H1 (cell line): Measurements from ENCODE around the gene PRR16. TPM values are rescaled to one million over a fixed set of nuclear protein-coding genes. Genes with fewer than 3 reads are reported as not detected.

Experiments
- CTCF ChIA-PET: fragments of 300-600 bp; sonication (Branson Sonifier 250); formaldehyde crosslinking; loops from one replicate; lab custom pipeline; 2021; ENCODE audit not compliant: partially characterized antibody; lab: Charles Lee
- POLR2A ChIA-PET: fragments of 300-600 bp; sonication (Branson Sonifier 250); formaldehyde crosslinking; loops from one replicate; lab custom pipeline; 2021; ENCODE audit warnings: inconsistent platforms; ENCODE audit not compliant: partially characterized antibody; lab: Charles Lee
- DNase-seq, 2 experiments: peaks; one replicate each; pipeline versions ENCODE4 v3.0.0 to v3.0.0-alpha.2; 2010 to 2022; ENCODE audit warnings: low spot score in 2 of 2, low read depth in 1 of 2, mixed read lengths in 1 of 2
- FAIRE-seq: peaks from 2 replicates; lab custom pipeline; 2011; peaks lifted over from hg19 to GRCh38; lab: Jason Lieb, UNC
- H2AFZ ChIP-seq: 2 replicates; pipeline ENCODE4 v1.8.1; 2012; ENCODE audit warnings: low read length, inconsistent platforms
- H2AK5ac ChIP-seq: 2 replicates; pipeline ENCODE4 v1.6.1; 2013; ENCODE audit warnings: low read depth, low read length
- H2BK120ac ChIP-seq: replicated peaks from 2 replicates; pipeline ENCODE3; 2013; ENCODE audit warnings: low read depth, low read length, inconsistent platforms
- H2BK12ac ChIP-seq: 2 replicates; pipeline ENCODE4 v1.6.1; 2013; ENCODE audit warnings: low read depth, low read length
- H2BK15ac ChIP-seq: 2 replicates; pipeline ENCODE4 v1.6.1; 2013; ENCODE audit warnings: low read length
- H2BK20ac ChIP-seq: 2 replicates; pipeline ENCODE4 v1.6.1; 2013; ENCODE audit warnings: low read length
- H2BK5ac ChIP-seq: 2 replicates; pipeline ENCODE4 v1.6.1; 2013; ENCODE audit warnings: low read depth, low read length
- H3K14ac ChIP-seq: 2 replicates; pipeline ENCODE4 v1.6.1; 2013; ENCODE audit warnings: inconsistent platforms; ENCODE audit not compliant: insufficient read length
- H3K18ac ChIP-seq: 2 replicates; pipeline ENCODE4 v1.6.1; 2013; ENCODE audit warnings: low read length; ENCODE audit errors: extremely low read depth
- H3K23ac ChIP-seq: 2 replicates; pipeline ENCODE4 v1.6.1; 2013; ENCODE audit warnings: inconsistent platforms; ENCODE audit not compliant: insufficient read length
- H3K23me2 ChIP-seq: 2 replicates; pipeline ENCODE4 v1.6.1; 2013; ENCODE audit warnings: low read depth, low read length
- H3K27ac ChIP-seq: 2 replicates; pipeline ENCODE4 v1.6.1; 2011; ENCODE audit warnings: low read depth, low read length, inconsistent platforms
- H3K27me3 ChIP-seq, 4 experiments: replicated peaks in 1 of 4; 1 replicate in 1 of 4; 2 replicates in 3 of 4; pipeline versions ENCODE4 v1.6.1 to v1.8.1; 2011 to 2013; ENCODE audit warnings: low read length in 3 of 4, mild to moderate bottlenecking in 3 of 4, inconsistent platforms in 2 of 4, mixed read lengths in 2 of 4, moderate library complexity in 1 of 4; ENCODE audit not compliant: control insufficient read depth in 3 of 4, insufficient read depth in 3 of 4; ENCODE audit errors: extremely low read depth in 1 of 4
- H3K36me3 ChIP-seq, 4 experiments: 2 replicates each; pipeline versions ENCODE4 v1.6.1 to v1.8.1; 2011 to 2013; ENCODE audit warnings: mild to moderate bottlenecking in 4 of 4, low read length in 3 of 4, moderate library complexity in 2 of 4, control low read depth in 1 of 4, inconsistent platforms in 1 of 4; ENCODE audit not compliant: insufficient read depth in 4 of 4, control insufficient read depth in 2 of 4
- H3K4ac ChIP-seq: replicated peaks from 2 replicates; pipeline ENCODE3; 2013; ENCODE audit warnings: low read length, low read depth, mixed read lengths, inconsistent platforms; ENCODE audit not compliant: insufficient read length
- H3K4me1 ChIP-seq, 4 experiments: replicated peaks in 1 of 4; 1 replicate in 1 of 4; 2 replicates in 3 of 4; pipeline versions ENCODE4 v1.6.1 to v1.8.1; 2011 to 2013; ENCODE audit warnings: low read length in 3 of 4, inconsistent platforms in 2 of 4, mixed read lengths in 1 of 4; ENCODE audit not compliant: insufficient read depth in 4 of 4, control insufficient read depth in 3 of 4
- H3K4me2 ChIP-seq, 2 experiments: 2 replicates each; pipeline versions ENCODE4 v1.6.1 to v1.8.1; 2011 to 2013; ENCODE audit warnings: low read depth in 2 of 2, low read length in 2 of 2, control low read depth in 1 of 2, inconsistent platforms in 1 of 2, mild to moderate bottlenecking in 1 of 2; ENCODE audit not compliant: insufficient read depth in 1 of 2
- H3K4me3 ChIP-seq, 4 experiments: fragments of 200-600, 300-600 bp in 1 of 4; sonication (generic), shearing (Covaris generic), sonication (Bioruptor Twin) in 1 of 4; 2 replicates each; pipeline versions ENCODE4 v1.5.1 to v1.8.1; 2011 to 2016; ENCODE audit warnings: low read length in 4 of 4, low read depth in 3 of 4, control low read depth in 2 of 4, inconsistent platforms in 2 of 4, mild to moderate bottlenecking in 2 of 4, mixed read lengths in 1 of 4, moderate library complexity in 1 of 4; ENCODE audit not compliant: insufficient read depth in 2 of 4; ENCODE audit errors: extremely low read depth in 1 of 4
- H3K56ac ChIP-seq: replicated peaks from 2 replicates; pipeline ENCODE3; 2013; ENCODE audit warnings: low read depth, mild to moderate bottlenecking, mixed read lengths, low read length, inconsistent platforms; ENCODE audit not compliant: insufficient read length
- H3K79me1 ChIP-seq: 2 replicates; pipeline ENCODE4 v1.6.1; 2013; ENCODE audit warnings: low read depth, low read length, control low read depth
- H3K79me2 ChIP-seq, 2 experiments: 2 replicates each; pipeline versions ENCODE4 v1.6.1 to v1.8.1; 2012 to 2013; ENCODE audit warnings: low read length in 2 of 2, mild to moderate bottlenecking in 2 of 2, inconsistent platforms in 1 of 2; ENCODE audit not compliant: insufficient read depth in 2 of 2, control insufficient read depth in 1 of 2
- H3K9ac ChIP-seq, 4 experiments: replicated peaks in 1 of 4; 1 replicate in 1 of 4; 2 replicates in 3 of 4; pipeline versions ENCODE4 v1.6.1 to v1.8.1; 2011 to 2013; ENCODE audit warnings: low read depth in 3 of 4, low read length in 3 of 4, control low read depth in 2 of 4, mild to moderate bottlenecking in 2 of 4, moderate library complexity in 2 of 4, inconsistent platforms in 1 of 4; ENCODE audit errors: extremely low read depth in 1 of 4
- H3K9me3 ChIP-seq, 2 experiments: 2 replicates each; pipeline versions ENCODE4 v1.6.1 to v1.8.1; 2012 to 2013; ENCODE audit warnings: mild to moderate bottlenecking in 2 of 2, moderate library complexity in 2 of 2, control low read depth in 1 of 2, inconsistent platforms in 1 of 2, low read depth in 1 of 2, low read length in 1 of 2, mixed read lengths in 1 of 2; ENCODE audit not compliant: insufficient read depth in 2 of 2
- H4K20me1 ChIP-seq, 2 experiments: replicated peaks in 1 of 2; 2 replicates each; pipeline versions ENCODE3 to v1.8.1; 2011 to 2013; ENCODE audit warnings: inconsistent platforms in 2 of 2, low read length in 2 of 2, mild to moderate bottlenecking in 1 of 2; ENCODE audit not compliant: insufficient read depth in 2 of 2, control insufficient read depth in 1 of 2
- H4K5ac ChIP-seq: 2 replicates; pipeline ENCODE4 v1.6.1; 2013; ENCODE audit warnings: low read length, low read depth, mixed read lengths, inconsistent platforms; ENCODE audit not compliant: insufficient read length
- H4K8ac ChIP-seq: 2 replicates; pipeline ENCODE4 v1.8.0; 2013; ENCODE audit warnings: mild to moderate bottlenecking, moderate library complexity, low read length, inconsistent platforms; ENCODE audit not compliant: insufficient read depth; ENCODE audit errors: extremely low read depth
- H4K91ac ChIP-seq: replicated peaks from 2 replicates; pipeline ENCODE3; 2013; ENCODE audit warnings: low read length, mixed read lengths, inconsistent platforms; ENCODE audit not compliant: insufficient read length
- FOSL1 ChIP-seq: IDR thresholded peaks from 2 replicates; pipeline ENCODE4 v1.6.1; 2011; ENCODE audit warnings: mild to moderate bottlenecking, low read depth, low read length, moderate library complexity; ENCODE audit not compliant: insufficient read depth
- POLR2A ChIP-seq, 2 experiments: IDR thresholded peaks; 1 replicate in 1 of 2; 2 replicates in 1 of 2; pipeline ENCODE4 v1.6.1; 2011; ENCODE audit warnings: low read depth in 2 of 2, low read length in 2 of 2, mild to moderate bottlenecking in 2 of 2; ENCODE audit errors: control extremely low read depth in 1 of 2
- SIRT6 ChIP-seq: IDR thresholded peaks from one replicate; pipeline ENCODE4 v1.7.1; 2012; ENCODE audit warnings: low read length, inconsistent platforms
- SRF ChIP-seq: IDR thresholded peaks from 2 replicates; pipeline ENCODE4 v1.6.1; 2011; ENCODE audit warnings: mild to moderate bottlenecking, low read depth, low read length, moderate library complexity
- ZNF274 ChIP-seq: IDR thresholded peaks from 2 replicates; pipeline ENCODE4 v1.7.0; 2012; ENCODE audit warnings: low read length, borderline replicate concordance; ENCODE audit errors: extremely low read depth
- WGBS, 2 experiments: shearing (Covaris generic) in 1 of 2; methylation state at CpG; one replicate each; pipeline versions ENCODE4 v1.1.6 to v1.1.7; 2013 to 2015; ENCODE audit warnings: low lambda C conversion rate in 2 of 2, mixed read lengths in 2 of 2, inconsistent platforms in 1 of 2, low coverage in 1 of 2, missing lambda C conversion rate in 1 of 2; ENCODE audit not compliant: insufficient replicate concordance in 2 of 2, insufficient coverage in 1 of 2, insufficient read length in 1 of 2; ENCODE audit errors: extremely low coverage in 1 of 2, missing lambda C conversion rate in 1 of 2; 5-methylcytosine and 5-hydroxymethylcytosine counted together
- polyA plus RNA-seq, 7 experiments: library from polyadenylated mRNA; depleted of rRNA in 3 of 7; stranded (reverse) in 5 of 7; unstranded in 2 of 7; fragments of >200 nt in 5 of 7; fragments of 200-250 nt in 2 of 7; gene quantifications; 1 replicate in 5 of 7; 2 replicates in 1 of 7; 4 replicates in 1 of 7; pipeline versions ENCODE4 v1.2.1 to v1.2.3, GENCODE V29; 2011 to 2013; ENCODE audit warnings: missing spikeins in 2 of 7, mixed read lengths in 2 of 7
- total RNA-seq: library from RNA; stranded (reverse); fragmentation: NEBNext Ultra II Directional; extraction: Animal tissue kit (Norgen Biotek cat#: 25700); gene quantifications from 2 replicates; pipeline ENCODE4 v1.2.1, GENCODE V29; 2021

The PRR16 gene
- total and polyA plus RNA-seq, 2 of the 8 experiments (the other 6 are each of a cell fraction or from before 2014, with no cell fraction given) = 0.73 to 1.6 TPM

GRCh38 chr5:120510994-120511686 is 47.0 kb downstream of the PRR16 start:
- TF ChIP-seq SRF (no peak), ZNF274 (no peak), POLR2A (IDR thresholded peaks at IDR 0.05; ENCODE audit: control extremely low read depth in 1 of 2, low read depth in 2 of 2, low read length in 2 of 2) (no peak), FOSL1 (no peak), SIRT6 (no peak)
- TF ChIP-seq, all 59 proteins: peak for 0

More at GRCh38 chr5:120510994-120511686, 47.0 kb downstream of the PRR16 start:
- H3K79me2 ChIP-seq = no peaks in the 10 kb centered on the region
- H3K4ac ChIP-seq = no peak overlapping the region
- H3K23me2 ChIP-seq = no peaks in the 10 kb centered on the region
- no peak overlapping the region for H2BK120ac ChIP-seq
- DNase-seq (no peak), FAIRE-seq (no peak)
- no peak overlapping the region for H2BK20ac ChIP-seq
- H2AK5ac ChIP-seq = no peak overlapping the region
- no peaks in the 10 kb centered on the region for H4K20me1 ChIP-seq
- no peak overlapping the region for H3K4me3 ChIP-seq
- H2BK5ac ChIP-seq = no peak overlapping the region
- H3K18ac ChIP-seq = 0 out of 2 replicates have a peak overlapping the region, but pooled peaks have one; percentile 16
- peaks cover 0 to 22% (median 11%) of the 10 kb centered on the region in 4 experiments; a peak in 4 of 7 replicates for H3K4me1 ChIP-seq
- no peak overlapping the region for H3K23ac ChIP-seq
- H2BK12ac ChIP-seq = no peak overlapping the region
- CTCF ChIA-PET = interaction anchor here (0.9 to 2.6 kb wide), 2 partner anchors 20 to 22 kb away, joined by 3 to 14 read pairs; no protein-coding TSS in a partner anchor
- H4K5ac ChIP-seq = peak overlapping the region; percentile 61
- POLR2A ChIA-PET = interaction anchor here (0.9 to 1.3 kb wide), 2 partner anchors 12 to 20 kb away, joined by 3 to 4 read pairs; no protein-coding TSS in a partner anchor
- no peaks in the 10 kb centered on the region for H3K79me1 ChIP-seq
- no peaks in the 10 kb centered on the region for H3K9me3 ChIP-seq
- no peak overlapping the region for H3K27ac ChIP-seq
- no peak overlapping the region for H4K91ac ChIP-seq
- no peak overlapping the region for H3K9ac ChIP-seq
- no peaks in the 10 kb centered on the region for H3K27me3 ChIP-seq
- H3K56ac ChIP-seq = no peak overlapping the region
- no peaks in the 10 kb centered on the region for H3K36me3 ChIP-seq
- H3K14ac ChIP-seq = no peak overlapping the region
- peak overlapping the region in 1 of 2 experiments; percentile 29; a peak in 1 of 4 replicates for H3K4me2 ChIP-seq
- H2AFZ ChIP-seq = no peak overlapping the region
- H2BK15ac ChIP-seq = no peak overlapping the region
- 80% methylated on average over 4 of the region's 4 CpGs; no CpG with 5 or more reads in 1 of the 2 experiments for WGBS, 2 experiments
- H4K8ac ChIP-seq = no peak overlapping the region
